ENCODE measurements around the gene POLRMT.

Gene POLRMT

GRCh38 chr19:661427-662196, 28.3 kb upstream of the POLRMT start:
- TF ChIP-seq CTCF (conservative IDR thresholded peaks at IDR 0.05; ENCODE audit: low read depth, low read length) = no peak
- peak overlapping the region; percentile 70 for H3K4me3 ChIP-seq (ENCODE audit: low read length)
- DNase-seq (ENCODE audit: low read depth) = no peak

- DNase-seq (ENCODE audit: low read depth) = no peak
- no peak for TF ChIP-seq CTCF (conservative IDR thresholded peaks at IDR 0.05; ENCODE audit: low read depth, low read length)
- peak overlapping the region; percentile 70 for H3K4me3 ChIP-seq (ENCODE audit: low read length)
These were observed 27.6 kb upstream of the POLRMT start for GRCh38 chr19:660793-661426.

GRCh38 chr19:658916-659839, 25.8 kb upstream of the POLRMT start:
- TF ChIP-seq CTCF (conservative IDR thresholded peaks at IDR 0.05; ENCODE audit: low read depth, low read length) = no peak
- no peak for DNase-seq (ENCODE audit: low read depth)
- H3K4me3 ChIP-seq (ENCODE audit: low read length) = no peak overlapping the region

- no peak for DNase-seq (ENCODE audit: low read depth)
- H3K4me3 ChIP-seq (ENCODE audit: low read length) = no peak overlapping the region
- no peak for TF ChIP-seq CTCF (conservative IDR thresholded peaks at IDR 0.05; ENCODE audit: low read depth, low read length)
These were observed 24.9 kb upstream of the POLRMT start for GRCh38 chr19:658059-658839.

- H3K4me3 ChIP-seq (ENCODE audit: low read length) = no peak overlapping the region
- no peak for DNase-seq (ENCODE audit: low read depth)
- TF ChIP-seq CTCF (conservative IDR thresholded peaks at IDR 0.05; ENCODE audit: low read depth, low read length) = no peak
These were observed 24.3 kb upstream of the POLRMT start for GRCh38 chr19:657611-658010.

GRCh38 chr19:656751-657559, 23.6 kb upstream of the POLRMT start:
- TF ChIP-seq CTCF (conservative IDR thresholded peaks at IDR 0.05; ENCODE audit: low read depth, low read length) = no peak
- no peak for DNase-seq (ENCODE audit: low read depth)
- H3K4me3 ChIP-seq (ENCODE audit: low read length) = no peak overlapping the region

All from retinal pigment epithelial cell (primary cell).